HUES6 (cell line): ENCODE measurements around the gene ATXN1L.

Source experiments
- H3K27ac ChIP-seq: 2 replicates; pipeline ENCODE4 v1.7.0; 2013; ENCODE audit warnings: low read depth, mild to moderate bottlenecking, low read length, inconsistent platforms
- H3K27me3 ChIP-seq: 2 replicates; pipeline ENCODE4 v1.6.1; 2013; ENCODE audit warnings: low read length; ENCODE audit not compliant: control insufficient read depth, insufficient read depth
- H3K36me3 ChIP-seq: 2 replicates; pipeline ENCODE4 v1.6.1; 2013; ENCODE audit warnings: low read length; ENCODE audit not compliant: control insufficient read depth, insufficient read depth
- H3K4me1 ChIP-seq: 2 replicates; pipeline ENCODE4 v1.6.1; 2013; ENCODE audit warnings: low read length; ENCODE audit not compliant: control insufficient read depth, insufficient read depth
- H3K4me3 ChIP-seq: 2 replicates; pipeline ENCODE4 v1.5.1; 2013; ENCODE audit warnings: low read depth, low read length
- H3K9ac ChIP-seq: one replicate; pipeline ENCODE4 v1.6.1; 2013; ENCODE audit warnings: mild to moderate bottlenecking, low read length
- H3K9me3 ChIP-seq: 2 replicates; pipeline ENCODE4 v1.6.1; 2013; ENCODE audit warnings: low read depth, low read length; ENCODE audit not compliant: control insufficient read depth, insufficient read depth

ATXN1L gene

DNA sequence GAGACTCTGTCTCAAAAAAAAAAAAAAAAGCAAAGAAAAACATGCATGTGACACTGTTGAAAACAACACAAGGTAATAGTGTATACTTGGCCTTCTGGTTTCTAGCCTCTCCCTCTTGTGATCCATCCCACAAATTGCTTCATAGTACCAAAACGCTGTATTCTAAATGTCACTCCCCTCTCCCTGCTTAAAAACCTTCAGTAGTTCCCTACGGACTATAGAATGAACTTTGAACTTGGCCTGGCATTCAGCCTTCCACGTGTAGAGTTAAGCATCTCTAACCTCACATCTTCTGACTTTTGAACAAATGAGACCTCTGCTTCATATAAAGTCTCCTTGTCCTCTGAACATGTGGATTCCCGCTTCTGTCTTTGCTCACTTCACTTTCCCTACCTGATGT is 33.1 kb downstream of the ATXN1L start:
- no peaks in the 10 kb centered on the region for H3K9me3 ChIP-seq

DNA sequence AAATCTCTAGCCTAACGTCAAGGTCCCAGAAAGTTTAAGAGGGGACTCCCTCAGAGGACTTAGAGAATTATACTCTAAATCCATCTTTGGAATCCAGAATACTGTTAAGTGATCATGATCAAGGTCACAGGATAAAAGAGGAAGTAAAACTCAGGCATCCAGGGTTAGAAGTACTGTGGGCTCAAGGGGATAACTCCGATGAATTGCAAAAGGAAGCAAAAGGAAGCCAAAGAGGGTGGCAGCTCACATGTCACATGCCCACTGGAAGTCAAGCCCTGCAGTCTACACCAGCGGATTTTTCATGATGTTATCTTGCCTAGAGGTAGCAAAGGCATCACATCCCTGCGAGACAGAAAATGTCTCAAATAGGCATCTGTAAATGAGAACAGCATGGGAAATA is 34.4 kb downstream of the ATXN1L start:
- Histone ChIP-seq H3K4me3 (no peak overlapping the region), H3K36me3 (peaks cover 42% of the 10 kb centered on the region), H3K27me3 (no peaks in the 10 kb centered on the region), H3K9ac (no peak overlapping the region), H3K4me1 (peaks cover 21% of the 10 kb centered on the region), H3K27ac (no peak overlapping the region), H3K9me3 (no peaks in the 10 kb centered on the region)

More for the DNA sequence above, 33.1 kb downstream of the ATXN1L start:
- no peak overlapping the region for H3K9ac ChIP-seq
- no peak overlapping the region for H3K27ac ChIP-seq
- no peaks in the 10 kb centered on the region for H3K27me3 ChIP-seq
- peaks cover 20% of the 10 kb centered on the region for H3K4me1 ChIP-seq
- no peak overlapping the region for H3K4me3 ChIP-seq
- peaks cover 45% of the 10 kb centered on the region for H3K36me3 ChIP-seq

DNA sequence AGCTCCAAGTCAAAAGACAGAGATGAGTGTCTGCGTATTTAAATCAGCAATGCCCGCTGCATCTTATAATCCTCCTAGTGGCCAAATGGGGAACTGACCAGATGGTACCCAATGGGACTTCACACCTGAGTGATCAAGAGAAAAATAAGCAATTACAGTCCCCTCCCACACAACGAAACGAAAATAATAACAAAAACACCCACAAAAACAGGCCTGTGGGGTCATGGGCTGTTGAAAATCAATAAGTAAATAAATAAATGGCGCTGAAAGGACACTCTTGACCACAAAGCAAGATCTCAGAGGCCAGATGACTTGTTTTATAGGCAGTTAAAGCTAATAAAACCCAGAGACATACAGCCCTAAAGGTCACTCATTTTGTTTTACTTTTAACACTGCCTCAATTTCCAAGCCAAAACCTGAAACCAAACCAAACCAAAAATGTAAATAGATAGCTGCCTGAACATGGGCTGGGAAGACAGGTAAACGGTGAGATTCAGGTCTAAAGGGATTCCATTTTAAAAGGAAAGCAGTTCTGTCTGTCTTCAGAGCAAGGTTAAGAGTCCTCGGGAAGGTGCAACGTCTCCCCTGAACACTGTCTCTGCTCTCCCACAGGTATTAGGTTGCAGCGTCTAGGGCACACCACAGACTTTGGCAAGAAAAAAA is 36.9 kb downstream of the ATXN1L start:
- Histone ChIP-seq H3K9ac (peak overlapping the region; percentile 6), H3K4me3 (peak overlapping the region; percentile 95), H3K27me3 (no peaks in the 10 kb centered on the region), H3K27ac (no peak overlapping the region), H3K9me3 (no peaks in the 10 kb centered on the region), H3K36me3 (peaks cover 30% of the 10 kb centered on the region), H3K4me1 (peaks cover 25% of the 10 kb centered on the region)

DNA sequence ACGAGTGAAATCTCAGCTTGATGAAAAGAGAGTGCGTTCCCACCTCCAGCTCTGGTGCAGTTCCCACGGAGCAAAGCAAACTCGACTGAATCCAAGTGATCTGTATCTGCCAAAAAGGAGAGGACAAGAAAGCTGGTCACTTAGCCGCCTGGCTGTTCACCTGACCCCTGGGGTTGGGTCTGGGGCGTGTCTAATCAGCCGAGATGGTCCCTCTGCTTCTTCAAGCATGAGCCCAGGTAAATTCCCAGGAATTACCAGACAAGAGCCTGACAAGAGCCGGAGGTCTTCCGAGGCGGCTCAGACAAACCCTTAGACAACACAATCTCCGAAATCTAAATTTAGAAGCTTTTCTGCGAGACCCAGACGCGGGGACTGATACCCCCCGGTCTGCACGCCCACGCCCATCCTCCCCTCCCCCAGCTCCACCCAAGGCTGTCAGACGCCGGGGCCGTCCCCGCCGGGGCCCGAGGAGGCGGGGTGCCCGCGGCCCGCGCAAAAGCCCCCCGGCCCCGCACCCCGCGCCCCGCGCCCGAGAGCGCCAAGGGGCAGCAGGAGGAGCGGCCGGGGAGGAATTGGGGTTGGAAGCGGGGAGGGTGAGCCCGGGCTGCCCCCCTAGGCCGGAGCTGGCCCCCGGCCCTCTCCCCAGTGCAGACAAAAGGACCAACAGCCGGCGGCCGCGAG is 37.5 kb downstream of the ATXN1L start:
- Histone ChIP-seq H3K4me3 (peak overlapping the region; percentile 95), H3K36me3 (peaks cover 30% of the 10 kb centered on the region), H3K9ac (peak overlapping the region; percentile 89), H3K27ac (peak overlapping the region; percentile 95; the same call in 1 of the 2 replicates), H3K9me3 (no peaks in the 10 kb centered on the region), H3K27me3 (no peaks in the 10 kb centered on the region), H3K4me1 (peaks cover 25% of the 10 kb centered on the region)

DNA sequence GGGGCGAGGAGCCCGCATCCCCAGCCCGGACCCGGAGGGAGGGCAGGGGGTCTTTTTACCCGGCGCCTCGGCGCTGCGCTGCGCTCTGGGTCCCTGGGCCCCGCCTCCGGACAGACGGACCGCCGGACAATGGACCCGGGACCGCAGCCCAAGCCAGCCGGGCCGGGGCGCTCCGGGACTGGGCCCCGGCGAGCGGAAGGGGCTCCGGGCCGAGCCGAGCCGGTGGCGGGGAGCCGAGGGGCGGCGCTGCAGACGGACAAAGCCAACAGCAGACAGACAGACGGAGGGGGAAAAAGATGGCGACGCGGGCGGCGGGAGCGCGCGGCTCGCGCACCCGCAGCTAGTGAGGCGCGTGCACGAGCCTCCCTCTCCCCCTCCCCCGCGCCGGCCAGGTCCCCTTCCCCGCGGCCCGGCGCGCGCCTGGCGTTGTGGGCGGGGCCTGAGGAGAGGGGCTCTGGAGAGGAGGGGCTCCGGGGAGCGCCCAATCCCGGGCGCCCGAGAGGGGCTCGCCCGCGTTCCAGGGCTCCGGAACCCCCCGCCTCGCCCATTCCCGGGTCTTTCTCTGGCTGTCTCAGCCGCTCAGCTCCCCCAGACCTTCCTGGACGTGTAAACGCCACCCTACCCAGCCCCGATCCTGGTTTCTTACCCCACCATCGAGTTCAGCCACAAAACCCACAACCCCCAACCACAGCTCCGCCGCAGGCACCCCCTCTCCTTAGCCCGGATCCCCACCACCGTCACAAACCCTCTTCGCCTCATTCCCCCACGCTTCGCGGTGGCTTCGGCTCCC is 38.3 kb downstream of the ATXN1L start, which contains the start of gene ZNF821:
ZNF821 (minus strand) TSS at position 334 of the 790 bp plus-strand sequence. CDS start 4,236 bp downstream, outside the sequence.
- Histone ChIP-seq H3K9ac (peak within 1 kb of the TSS; percentile 89), H3K36me3 (peaks cover 23% of the 10 kb centered on the region), H3K27me3 (no peaks in the 10 kb centered on the region), H3K4me3 (peak within 1 kb of the TSS; percentile 95), H3K4me1 (peaks cover 25% of the 10 kb centered on the region), H3K9me3 (no peaks in the 10 kb centered on the region), H3K27ac (peak within 1 kb of the TSS; percentile 95; the same call in 1 of the 2 replicates)

DNA sequence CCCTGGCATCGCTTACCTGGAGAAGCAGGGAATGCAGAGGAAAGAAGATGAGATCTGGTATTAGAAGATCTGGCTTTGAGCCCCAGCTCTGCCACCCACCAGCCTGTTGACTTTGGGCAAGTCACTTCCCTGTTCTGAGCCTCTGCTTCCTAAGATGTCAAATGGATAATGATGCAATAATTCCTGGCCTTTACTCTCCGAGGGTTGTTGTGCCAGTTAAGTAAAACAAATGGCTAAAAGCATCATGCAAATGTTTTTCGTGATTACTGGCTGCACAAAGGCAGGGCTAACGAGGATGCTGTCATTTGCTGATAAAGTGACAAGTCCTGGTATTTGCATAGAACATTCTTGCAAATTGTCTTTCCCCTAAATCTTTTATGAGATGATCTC is 39.5 kb downstream of the ATXN1L start:
- Histone ChIP-seq H3K4me3 (no peak overlapping the region), H3K36me3 (peaks cover 11% of the 10 kb centered on the region), H3K9ac (no peak overlapping the region), H3K27ac (no peak overlapping the region), H3K27me3 (no peaks in the 10 kb centered on the region), H3K9me3 (no peaks in the 10 kb centered on the region), H3K4me1 (peaks cover 25% of the 10 kb centered on the region)

DNA sequence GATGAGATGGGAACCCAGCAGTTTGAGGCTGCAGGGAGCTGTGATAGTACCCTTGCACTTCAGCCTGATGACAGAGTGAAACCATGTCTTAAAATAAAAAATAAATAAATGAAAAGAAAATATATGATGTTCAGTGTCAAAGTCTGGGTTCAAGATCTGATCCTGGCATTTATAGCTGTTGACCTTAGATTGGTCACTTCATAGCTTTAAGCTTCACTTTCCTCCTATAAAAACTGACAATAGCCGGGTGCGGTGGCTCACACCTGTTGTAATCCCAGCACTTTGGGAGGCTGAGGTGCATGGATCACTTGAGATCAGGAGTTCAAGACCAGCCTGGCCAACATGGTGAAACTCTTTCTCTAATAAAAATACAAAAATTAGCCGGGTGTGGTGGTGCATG is 43.4 kb downstream of the ATXN1L start:
- Histone ChIP-seq H3K9me3 (no peaks in the 10 kb centered on the region), H3K4me1 (peaks cover 8% of the 10 kb centered on the region; the same call in 1 of the 2 replicates), H3K4me3 (no peak overlapping the region), H3K36me3 (no peaks in the 10 kb centered on the region), H3K9ac (no peak overlapping the region), H3K27ac (no peak overlapping the region), H3K27me3 (no peaks in the 10 kb centered on the region)

DNA sequence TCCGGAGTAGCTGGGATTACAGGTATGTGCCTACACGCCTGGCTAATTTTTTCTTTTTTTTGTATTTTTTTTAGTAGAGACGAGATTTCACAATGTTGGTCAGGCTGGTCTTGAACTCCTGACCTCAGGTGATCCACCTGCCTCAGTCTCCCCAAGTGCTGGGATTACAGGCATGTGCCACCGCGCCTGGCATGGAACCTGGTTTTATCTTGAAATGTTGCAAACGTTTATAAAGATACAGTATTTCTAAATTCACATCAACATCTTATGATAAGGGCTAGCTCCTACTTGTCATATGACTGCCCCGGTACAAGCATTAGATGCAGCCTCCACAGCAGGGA is 48.1 kb downstream of the ATXN1L start:
- no peaks in the 10 kb centered on the region for H3K27me3 ChIP-seq
- peak overlapping the region; percentile 94 for H3K9ac ChIP-seq
- H3K36me3 ChIP-seq: peaks cover 8% of the 10 kb centered on the region; the same call in 1 of the 2 replicates
- H3K27ac ChIP-seq: no peak overlapping the region
- peak overlapping the region; percentile 84 for H3K4me3 ChIP-seq
- peaks cover 3% of the 10 kb centered on the region; the same call in 1 of the 2 replicates for H3K4me1 ChIP-seq
- H3K9me3 ChIP-seq: no peaks in the 10 kb centered on the region

DNA sequence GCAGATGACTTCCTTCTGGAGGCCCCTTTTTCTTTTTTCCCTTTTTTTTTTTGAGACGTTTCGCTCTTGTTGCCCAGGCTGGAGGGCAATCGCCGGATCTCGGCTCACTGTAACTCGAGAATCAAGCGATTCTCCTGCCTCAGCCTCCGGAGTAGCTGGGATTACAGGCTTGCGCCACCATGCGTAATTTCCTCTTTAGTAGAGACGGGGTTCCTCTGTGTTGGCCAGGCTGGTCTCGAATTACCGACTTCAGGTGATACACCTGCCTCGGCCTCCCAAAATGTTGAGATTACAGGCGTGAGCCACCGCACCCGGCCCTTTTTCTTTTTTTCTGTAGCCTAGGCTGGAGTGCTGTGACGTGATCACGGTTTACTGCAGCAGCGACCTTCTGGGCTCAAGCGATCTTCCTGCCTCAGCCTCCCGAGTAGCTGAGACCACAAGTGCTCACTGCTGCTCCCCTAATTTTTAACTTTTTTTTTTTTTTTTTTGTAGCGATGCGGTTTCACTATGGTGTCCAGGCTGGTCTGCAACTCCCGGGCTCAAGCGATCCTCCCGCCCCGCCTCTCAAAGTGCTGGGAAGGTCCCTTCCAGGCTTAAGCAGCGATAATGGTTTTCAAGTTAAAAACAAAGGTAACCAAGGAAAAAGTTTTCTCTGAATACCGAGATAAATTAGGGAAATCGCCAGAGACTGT is 48.6 kb downstream of the ATXN1L start:
- Histone ChIP-seq H3K36me3 (peaks cover 8% of the 10 kb centered on the region; the same call in 1 of the 2 replicates), H3K4me1 (peaks cover 3% of the 10 kb centered on the region; the same call in 1 of the 2 replicates), H3K27me3 (no peaks in the 10 kb centered on the region), H3K9me3 (no peaks in the 10 kb centered on the region), H3K4me3 (peak overlapping the region; percentile 84), H3K9ac (peak overlapping the region; percentile 94), H3K27ac (peak overlapping the region; percentile 82)

DNA sequence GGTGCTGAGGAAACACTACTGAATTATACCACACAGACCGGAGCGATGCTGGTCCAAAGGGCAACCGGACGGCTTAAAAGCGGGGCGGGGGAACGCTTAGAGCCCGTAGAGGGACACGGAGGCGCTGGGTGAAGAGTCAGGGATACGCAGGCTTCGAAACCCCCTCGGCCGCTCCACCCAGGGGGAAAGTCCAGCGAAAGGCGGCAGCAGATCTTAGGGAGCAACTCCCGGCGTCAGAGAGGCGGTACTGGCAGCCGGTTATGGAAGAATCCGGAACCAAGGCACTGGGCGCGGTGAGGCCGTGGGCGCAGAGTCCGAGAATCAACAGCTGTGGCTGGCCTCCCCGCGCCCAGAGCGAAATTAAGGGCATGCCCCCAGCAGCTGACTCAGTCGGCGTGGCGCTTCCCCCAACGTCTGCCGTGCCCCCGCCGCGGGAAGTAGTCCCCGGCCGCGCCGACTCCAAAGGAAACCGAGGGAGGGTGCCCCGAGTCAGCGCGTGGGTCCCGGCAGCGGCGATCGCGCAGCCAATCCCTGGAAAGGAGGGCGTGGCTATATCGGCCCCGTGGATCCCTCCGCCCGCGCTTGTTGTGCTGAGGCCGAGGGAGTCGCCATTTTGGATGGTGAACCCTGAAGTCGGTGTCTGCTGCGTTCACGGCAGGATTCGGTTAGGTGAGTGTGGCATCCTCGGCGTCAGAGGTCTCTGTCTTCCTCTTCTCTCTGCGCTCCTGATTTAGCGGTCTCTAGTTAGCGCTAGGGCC is 49.3 kb downstream of the ATXN1L start, which contains the start of gene IST1:
IST1 (plus strand) TSS at position 611 of the 758 bp plus-strand sequence. CDS start 20,110 bp downstream, outside the sequence.
- Histone ChIP-seq H3K4me3 (peak within 1 kb of the TSS; percentile 84), H3K4me1 (peaks cover 3% of the 10 kb centered on the region; the same call in 1 of the 2 replicates), H3K36me3 (peaks cover 8% of the 10 kb centered on the region; the same call in 1 of the 2 replicates), H3K27me3 (no peaks in the 10 kb centered on the region), H3K9me3 (no peaks in the 10 kb centered on the region), H3K27ac (peak within 1 kb of the TSS; percentile 82), H3K9ac (peak within 1 kb of the TSS; percentile 94)
